Panc1 (cell line): Measurements from ENCODE around the gene PLIN5. TPM values are rescaled to one million over a fixed set of nuclear protein-coding genes. Genes with fewer than 3 reads are reported as not detected.

Experiments used
- ATAC-seq: fragments of 200-7000 bp; cut with Tn5 transposase; 2 replicates; pipeline ENCODE4 v1.9.1; 2020; ENCODE audit warnings: mild to moderate bottlenecking, moderate library complexity
- BruUV-seq: library from RNA; stranded (reverse); fragments of 400-500 nt; replicated peaks from 2 replicates; lab custom pipeline; 2021; lab: Mats Ljungman, UMichigan
- CTCF ChIA-PET: fragments of 300-600 bp; sonication (Branson Sonifier 250); formaldehyde crosslinking; loops from one replicate; lab custom pipeline; 2022; ENCODE audit warnings: antibody characterized with exemption; lab: Charles Lee
- POLR2A ChIA-PET: fragments of 300-600 bp; sonication (Branson Sonifier 250); formaldehyde crosslinking; loops from one replicate; lab custom pipeline; 2022; ENCODE audit warnings: antibody characterized with exemption; lab: Charles Lee
- DNase-seq: peaks from one replicate; pipeline ENCODE4 v3.0.0-alpha.2; 2010; ENCODE audit warnings: low read depth, low spot score
- H3K27ac ChIP-seq: 2 replicates; pipeline ENCODE4 v1.5.1; 2011; ENCODE audit warnings: mild to moderate bottlenecking, low read length, inconsistent platforms
- H3K27me3 ChIP-seq: fragments of 200-500 bp; sonication (Bioruptor generic); 2 replicates; pipeline ENCODE4 v1.6.0; 2014; ENCODE audit warnings: low read length, inconsistent platforms; ENCODE audit not compliant: control insufficient read depth, insufficient read depth
- H3K36me3 ChIP-seq: fragments of 200-500 bp; sonication (Bioruptor generic); 2 replicates; pipeline ENCODE4 v1.5.1; 2014; ENCODE audit warnings: inconsistent platforms, mild to moderate bottlenecking, low read length, moderate library complexity; ENCODE audit not compliant: control insufficient read depth, insufficient read depth
- H3K4me1 ChIP-seq: 2 replicates; pipeline ENCODE4 v1.5.1; 2011; ENCODE audit warnings: inconsistent platforms, mild to moderate bottlenecking, low read length, moderate library complexity; ENCODE audit not compliant: control insufficient read depth, insufficient read depth
- H3K4me3 ChIP-seq, 2 experiments: 2 replicates each; pipeline ENCODE4 v1.5.1; 2011 to 2012; ENCODE audit warnings: low read depth in 2 of 2, low read length in 2 of 2, mild to moderate bottlenecking in 2 of 2, inconsistent platforms in 1 of 2, moderate library complexity in 1 of 2
- H3K9me3 ChIP-seq: fragments of 200-500 bp; sonication (Bioruptor generic); 2 replicates; pipeline ENCODE4 v1.5.1; 2014; ENCODE audit warnings: low read depth, mild to moderate bottlenecking, inconsistent platforms, low read length, moderate library complexity; ENCODE audit not compliant: control insufficient read depth, insufficient read depth
- CTCF ChIP-seq: fragments of 450-650 bp; IDR thresholded peaks from 2 replicates; pipeline ENCODE4 v1.5.1; 2017; ENCODE audit warnings: mild to moderate bottlenecking
- POLR2AphosphoS5 ChIP-seq: IDR thresholded peaks from 2 replicates; pipeline ENCODE4 v1.6.1; 2012; ENCODE audit warnings: mild to moderate bottlenecking, low read depth, low read length, moderate library complexity
- REST ChIP-seq, 2 experiments: IDR thresholded peaks; 2 replicates each; pipeline ENCODE4 v1.6.1; 2011 to 2012; ENCODE audit warnings: low read depth in 2 of 2, control low read depth in 1 of 2, low read length in 1 of 2, mild to moderate bottlenecking in 1 of 2, moderate library complexity in 1 of 2; ENCODE audit not compliant: insufficient read depth in 1 of 2
- SIN3A ChIP-seq: IDR thresholded peaks from 2 replicates; pipeline ENCODE4 v1.6.1; 2012; ENCODE audit warnings: low read depth, mild to moderate bottlenecking, low read length, moderate library complexity, borderline replicate concordance; ENCODE audit not compliant: insufficient read depth
- TCF7L2 ChIP-seq: IDR thresholded peaks from 2 replicates; pipeline ENCODE4 v1.6.1; 2011; ENCODE audit warnings: mild to moderate bottlenecking, low read depth, low read length, inconsistent platforms
- in situ Hi-C: cut with HindIII; loops from 2 replicates; pipeline ENCODE4 v1.10.0; 2016; ENCODE audit warnings: low sequenced_read_pairs, low pct_unique_long_range_greater_than_20kb
- intact Hi-C: fragments of 100-400 bp; cut with micrococcal nuclease; formaldehyde crosslinking; loops from one replicate; pipeline ENCODE4 v1.10.0; 2022; ENCODE audit not compliant: unreplicated experiment
- total RNA-seq: library from RNA; stranded (reverse); gene quantifications from one replicate; pipeline ENCODE4 v1.2.1, GENCODE V29; 2021; ENCODE audit not compliant: unreplicated experiment

PLIN5 gene
- total RNA-seq, 1 experiment from 2014 or later: 0.64 TPM

GRCh38 chr19:4505570-4506448 is 29.2 kb downstream of the PLIN5 start:
- H3K36me3 ChIP-seq: no peaks in the 10 kb centered on the region
- no peaks in the 10 kb centered on the region for H3K9me3 ChIP-seq
- TF ChIP-seq SIN3A (no peak), TCF7L2 (no peak), CTCF (no peak), POLR2AphosphoS5 (no peak), REST (IDR thresholded peaks at IDR 0.05; ENCODE audit: insufficient read depth in 1 of 2, low read depth in 2 of 2, low read length in 1 of 2) (no peak)
- ChIA-PET POLR2A (no interaction called here), CTCF (no interaction called here)
- ATAC-seq: no peak
- no peak overlapping the region for H3K27ac ChIP-seq
- intact Hi-C loops (no loop called here), in situ Hi-C loops (no loop called here)
- no TSS peak for BruUV-seq
- H3K4me1 ChIP-seq: no peaks in the 10 kb centered on the region
- H3K27me3 ChIP-seq: no peaks in the 10 kb centered on the region
- DNase-seq: no peak
- H3K4me3 ChIP-seq: no peak overlapping the region

- no peak for ATAC-seq
- H3K4me1 ChIP-seq: no peaks in the 10 kb centered on the region
- TF ChIP-seq CTCF: no peak
- TF ChIP-seq SIN3A: no peak
- no peak for TF ChIP-seq REST (IDR thresholded peaks at IDR 0.05; ENCODE audit: insufficient read depth in 1 of 2, low read depth in 2 of 2, low read length in 1 of 2)
- TF ChIP-seq POLR2AphosphoS5: no peak
- TF ChIP-seq TCF7L2: no peak
- no peak overlapping the region for H3K27ac ChIP-seq
- POLR2A ChIA-PET: no interaction called here
- H3K36me3 ChIP-seq: no peaks in the 10 kb centered on the region
- H3K27me3 ChIP-seq: no peaks in the 10 kb centered on the region
- H3K4me3 ChIP-seq: no peak overlapping the region
- in situ Hi-C loops (no loop called here), intact Hi-C loops (no loop called here)
- CTCF ChIA-PET: no interaction called here
- H3K9me3 ChIP-seq: no peaks in the 10 kb centered on the region
- no peak for DNase-seq
- no TSS peak for BruUV-seq
Observed at GRCh38 chr19:4504891-4505569, 30.0 kb downstream of the PLIN5 start.
